ENCODE measurements around the gene XXYLT1. TPM values are rescaled to one million over a fixed set of nuclear protein-coding genes. Genes with fewer than 3 reads are reported as not detected.
A peak's percentile ranks its signal among the peaks of the same experiment; 100 is the strongest.

XXYLT1 gene
- total RNA-seq, 1 experiment from 2014 or later, result 23.4 TPM

GRCh38 chr3:195265363-195265976 is 5.5 kb downstream of the XXYLT1 start (continued):
- TF ChIP-seq ZNF281 (CRISPR knock-in tag; IDR thresholded peaks at IDR 0.05) (no peak), ATF2 (CRISPR knock-in tag; IDR thresholded peaks at IDR 0.05; ENCODE audit: borderline replicate concordance, low read depth) (no peak), SMAD4 (CRISPR knock-in tag; IDR thresholded peaks at IDR 0.05) (no peak)

- no peak for DNase-seq (ENCODE audit: low spot score)
Measured at GRCh38 chr3:195263925-195264600, 6.9 kb downstream of the XXYLT1 start.

More at GRCh38 chr3:195263925-195264600, 6.9 kb downstream of the XXYLT1 start:
- ATAC-seq, result no peak
- Mint-ChIP-seq H3K9me3 (no peaks in the 10 kb centered on the region), H3K4me1 (peaks cover 33% of the 10 kb centered on the region), H3K27ac (0 out of 2 replicates have a peak overlapping the region, but pooled peaks have one; percentile 8), H3K27me3 (ENCODE audit: low read depth) (no peaks in the 10 kb centered on the region), H3K4me3 (no peak overlapping the region), H3K36me3 (peaks cover 7% of the 10 kb centered on the region)
- ChIA-PET POLR2A (no interaction called here), CTCF (interaction anchor here (1.4 to 2.2 kb wide), 2 partner anchors 7 to 581 kb away, joined by 4 to 8 read pairs; partner anchors contain the start of gene XXYLT1)
- no peak for TF ChIP-seq FOXK1 (CRISPR knock-in tag; IDR thresholded peaks at IDR 0.05)
- no peak for TF ChIP-seq ATF6 (CRISPR knock-in tag; IDR thresholded peaks at IDR 0.05)
- no peak for TF ChIP-seq ELF4 (CRISPR knock-in tag; IDR thresholded peaks at IDR 0.05; ENCODE audit: low read depth)
- no peak for TF ChIP-seq SOX15 (CRISPR knock-in tag; IDR thresholded peaks at IDR 0.05)
- TF ChIP-seq KAT7 (CRISPR knock-in tag; IDR thresholded peaks at IDR 0.05; ENCODE audit: borderline replicate concordance), result no peak
- TF ChIP-seq ATF2 (CRISPR knock-in tag; IDR thresholded peaks at IDR 0.05; ENCODE audit: borderline replicate concordance, low read depth), result no peak
- TF ChIP-seq ZNF263 (CRISPR knock-in tag; IDR thresholded peaks at IDR 0.05; ENCODE audit: low read depth), result no peak
- TF ChIP-seq GTF2I (CRISPR knock-in tag; conservative IDR thresholded peaks at IDR 0.05), result no peak
- TF ChIP-seq TCF7 (CRISPR knock-in tag; IDR thresholded peaks at IDR 0.05; ENCODE audit: low read depth), result no peak
- no peak for TF ChIP-seq PRRX2 (CRISPR knock-in tag; IDR thresholded peaks at IDR 0.05)
- no peak for TF ChIP-seq ATF1 (CRISPR knock-in tag; IDR thresholded peaks at IDR 0.05)
- TF ChIP-seq NR2C2 (CRISPR knock-in tag; IDR thresholded peaks at IDR 0.05), result no peak
- TF ChIP-seq E2F5 (CRISPR knock-in tag; IDR thresholded peaks at IDR 0.05), result no peak
- no peak for TF ChIP-seq ZNF671 (CRISPR knock-in tag; IDR thresholded peaks at IDR 0.05)
- no peak for TF ChIP-seq SMAD4 (CRISPR knock-in tag; IDR thresholded peaks at IDR 0.05)
- TF ChIP-seq MXD4 (CRISPR knock-in tag; IDR thresholded peaks at IDR 0.05; ENCODE audit: borderline replicate concordance), result no peak
- TF ChIP-seq ZNF232 (CRISPR knock-in tag; IDR thresholded peaks at IDR 0.05), result no peak
- no peak for TF ChIP-seq ZNF281 (CRISPR knock-in tag; IDR thresholded peaks at IDR 0.05)

Data from WTC11 (cell line).